K562 (cell line): Measurements from ENCODE around the gene EVL. TPM values are rescaled to one million over a fixed set of nuclear protein-coding genes. Genes with fewer than 3 reads are reported as not detected.
A peak's percentile ranks its signal among the peaks of the same experiment; 100 is the strongest.

Source experiments
- BHLHE40 ChIP-seq: IDR thresholded peaks from 2 replicates; pipeline ENCODE4 v1.6.1; 2011; ENCODE audit warnings: low read length, improper control_type of control experiment
- CREB3 ChIP-seq: fragments of 450-650 bp; conservative IDR thresholded peaks from 2 replicates; pipeline ENCODE4 v1.6.1; 2016; ENCODE audit warnings: missing genetic modification characterization, low read depth, mild to moderate bottlenecking, missing compliant biosample characterization, moderate library complexity
- CTCF ChIP-seq, 3 experiments: IDR thresholded peaks in 2 of 3; conservative IDR thresholded peaks in 1 of 3; 2 replicates each; pipeline ENCODE4 v1.5.1; 2011 to 2012; ENCODE audit warnings: low read length in 3 of 3, mild to moderate bottlenecking in 3 of 3, control low read depth in 2 of 3, improper control_type of control experiment in 1 of 3, inconsistent platforms in 1 of 3, low read depth in 1 of 3, mixed read lengths in 1 of 3, moderate library complexity in 1 of 3; ENCODE audit not compliant: insufficient read depth in 2 of 3
- EP400 ChIP-seq: fragments of 450-650 bp; IDR thresholded peaks from 2 replicates; pipeline ENCODE4 v1.6.1; 2017; ENCODE audit warnings: antibody characterized with exemption, mild to moderate bottlenecking, moderate library complexity
- ETV1 ChIP-seq: fragments of 450-650 bp; conservative IDR thresholded peaks from 2 replicates; pipeline ENCODE4 v1.6.1; 2016; ENCODE audit warnings: missing genetic modification characterization, control low read depth, low read depth, missing compliant biosample characterization
- FOXA3 ChIP-seq, 2 experiments: fragments of 450-650 bp in 1 of 2; sonication (generic) in 1 of 2; formaldehyde crosslinking; IDR thresholded peaks in 1 of 2; conservative IDR thresholded peaks in 1 of 2; 2 replicates each; pipeline versions ENCODE4 v1.4.0 to v1.8.0; 2020 to 2022; ENCODE audit warnings: mild to moderate bottlenecking in 2 of 2, missing genetic modification reagents in 1 of 2
- polyA plus RNA-seq, 8 experiments: library from polyadenylated mRNA; depleted of rRNA in 4 of 8; stranded (reverse) in 5 of 8; unstranded in 3 of 8; fragments of >200 nt; fragmentation: Nextera tagmentation in 2 of 8; fragmentation: Illumina TruSeq in 1 of 8; extraction: Ambion mirVana in 2 of 8; extraction: Trizol in 1 of 8; gene quantifications; 2 replicates each; pipeline versions ENCODE4 v1.2.1 to v1.2.3, GENCODE V29; 2011 to 2014; ENCODE audit warnings: inconsistent platforms in 1 of 8, missing spikeins in 1 of 8
- total RNA-seq, 7 experiments: library from RNA; depleted of rRNA in 6 of 7; stranded (reverse); fragments of >200 nt in 6 of 7; fragmentation: Illumina TruSeq in 2 of 7; extraction: Trizol in 2 of 7; gene quantifications; 2 replicates each; pipeline versions ENCODE4 v1.2.1 to v1.2.3, GENCODE V29; 2011 to 2021; ENCODE audit warnings: low replicate concordance in 1 of 7
- TF ChIP-seq, protein P1 (sequence below): fragments of 450-650 bp; IDR thresholded peaks from 2 replicates; pipeline ENCODE4 v1.6.1; 2016; ENCODE audit warnings: mild to moderate bottlenecking, moderate library complexity

EVL gene
- total and polyA plus RNA-seq, 9 of the 15 experiments (the other 6 are each of a cell fraction or from before 2014, with no cell fraction given): 2.9 to 43.4 (median 23.9) TPM

DNA sequence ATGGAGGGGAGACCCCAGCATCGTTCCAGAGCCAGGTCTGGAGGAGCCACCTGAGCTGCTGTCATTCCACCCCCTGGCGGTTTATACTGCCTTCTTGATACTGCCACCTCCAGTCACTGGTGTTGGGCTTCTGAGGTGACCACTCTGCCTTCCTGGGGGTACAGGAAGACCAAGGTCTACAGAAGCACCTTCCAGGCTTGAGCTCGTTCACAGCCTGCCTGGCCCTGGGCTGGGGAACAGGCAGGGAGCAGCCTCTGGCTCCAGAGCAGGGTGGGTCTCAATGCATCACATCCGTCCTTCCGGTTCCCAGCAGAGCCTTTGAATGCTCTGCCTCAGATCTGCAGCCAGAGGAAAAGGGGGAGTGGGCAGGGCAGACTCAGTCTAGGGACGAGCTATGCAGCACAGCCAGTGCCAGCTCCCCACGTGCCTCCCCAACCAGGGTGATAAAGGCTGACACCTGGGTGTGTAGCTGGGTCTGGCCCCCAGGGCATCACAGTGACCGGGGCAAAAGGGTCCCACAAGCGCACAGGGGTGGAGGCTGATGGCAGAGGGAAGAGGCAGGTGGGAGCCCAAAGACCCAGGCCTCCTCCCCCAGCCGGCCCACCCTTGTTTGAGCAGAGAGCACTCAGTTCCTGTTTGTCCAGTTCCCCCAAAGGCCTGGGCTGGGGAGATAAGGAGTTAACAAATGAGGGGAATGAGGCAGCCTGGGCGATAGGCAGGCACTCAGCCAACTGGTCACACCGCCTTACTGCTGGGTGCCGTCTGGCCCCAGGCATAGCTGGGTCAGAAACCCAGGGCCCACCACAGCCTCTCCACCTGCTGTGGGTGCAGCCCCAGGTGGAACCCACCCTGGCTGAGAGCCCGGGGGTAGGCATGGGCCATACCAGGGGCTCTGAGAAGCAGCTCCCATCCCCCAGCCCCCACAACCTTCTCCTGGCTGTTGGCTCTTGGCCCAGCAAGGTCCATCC is 77.1 kb downstream of the EVL start (continued):
- TF ChIP-seq, protein P1, sequence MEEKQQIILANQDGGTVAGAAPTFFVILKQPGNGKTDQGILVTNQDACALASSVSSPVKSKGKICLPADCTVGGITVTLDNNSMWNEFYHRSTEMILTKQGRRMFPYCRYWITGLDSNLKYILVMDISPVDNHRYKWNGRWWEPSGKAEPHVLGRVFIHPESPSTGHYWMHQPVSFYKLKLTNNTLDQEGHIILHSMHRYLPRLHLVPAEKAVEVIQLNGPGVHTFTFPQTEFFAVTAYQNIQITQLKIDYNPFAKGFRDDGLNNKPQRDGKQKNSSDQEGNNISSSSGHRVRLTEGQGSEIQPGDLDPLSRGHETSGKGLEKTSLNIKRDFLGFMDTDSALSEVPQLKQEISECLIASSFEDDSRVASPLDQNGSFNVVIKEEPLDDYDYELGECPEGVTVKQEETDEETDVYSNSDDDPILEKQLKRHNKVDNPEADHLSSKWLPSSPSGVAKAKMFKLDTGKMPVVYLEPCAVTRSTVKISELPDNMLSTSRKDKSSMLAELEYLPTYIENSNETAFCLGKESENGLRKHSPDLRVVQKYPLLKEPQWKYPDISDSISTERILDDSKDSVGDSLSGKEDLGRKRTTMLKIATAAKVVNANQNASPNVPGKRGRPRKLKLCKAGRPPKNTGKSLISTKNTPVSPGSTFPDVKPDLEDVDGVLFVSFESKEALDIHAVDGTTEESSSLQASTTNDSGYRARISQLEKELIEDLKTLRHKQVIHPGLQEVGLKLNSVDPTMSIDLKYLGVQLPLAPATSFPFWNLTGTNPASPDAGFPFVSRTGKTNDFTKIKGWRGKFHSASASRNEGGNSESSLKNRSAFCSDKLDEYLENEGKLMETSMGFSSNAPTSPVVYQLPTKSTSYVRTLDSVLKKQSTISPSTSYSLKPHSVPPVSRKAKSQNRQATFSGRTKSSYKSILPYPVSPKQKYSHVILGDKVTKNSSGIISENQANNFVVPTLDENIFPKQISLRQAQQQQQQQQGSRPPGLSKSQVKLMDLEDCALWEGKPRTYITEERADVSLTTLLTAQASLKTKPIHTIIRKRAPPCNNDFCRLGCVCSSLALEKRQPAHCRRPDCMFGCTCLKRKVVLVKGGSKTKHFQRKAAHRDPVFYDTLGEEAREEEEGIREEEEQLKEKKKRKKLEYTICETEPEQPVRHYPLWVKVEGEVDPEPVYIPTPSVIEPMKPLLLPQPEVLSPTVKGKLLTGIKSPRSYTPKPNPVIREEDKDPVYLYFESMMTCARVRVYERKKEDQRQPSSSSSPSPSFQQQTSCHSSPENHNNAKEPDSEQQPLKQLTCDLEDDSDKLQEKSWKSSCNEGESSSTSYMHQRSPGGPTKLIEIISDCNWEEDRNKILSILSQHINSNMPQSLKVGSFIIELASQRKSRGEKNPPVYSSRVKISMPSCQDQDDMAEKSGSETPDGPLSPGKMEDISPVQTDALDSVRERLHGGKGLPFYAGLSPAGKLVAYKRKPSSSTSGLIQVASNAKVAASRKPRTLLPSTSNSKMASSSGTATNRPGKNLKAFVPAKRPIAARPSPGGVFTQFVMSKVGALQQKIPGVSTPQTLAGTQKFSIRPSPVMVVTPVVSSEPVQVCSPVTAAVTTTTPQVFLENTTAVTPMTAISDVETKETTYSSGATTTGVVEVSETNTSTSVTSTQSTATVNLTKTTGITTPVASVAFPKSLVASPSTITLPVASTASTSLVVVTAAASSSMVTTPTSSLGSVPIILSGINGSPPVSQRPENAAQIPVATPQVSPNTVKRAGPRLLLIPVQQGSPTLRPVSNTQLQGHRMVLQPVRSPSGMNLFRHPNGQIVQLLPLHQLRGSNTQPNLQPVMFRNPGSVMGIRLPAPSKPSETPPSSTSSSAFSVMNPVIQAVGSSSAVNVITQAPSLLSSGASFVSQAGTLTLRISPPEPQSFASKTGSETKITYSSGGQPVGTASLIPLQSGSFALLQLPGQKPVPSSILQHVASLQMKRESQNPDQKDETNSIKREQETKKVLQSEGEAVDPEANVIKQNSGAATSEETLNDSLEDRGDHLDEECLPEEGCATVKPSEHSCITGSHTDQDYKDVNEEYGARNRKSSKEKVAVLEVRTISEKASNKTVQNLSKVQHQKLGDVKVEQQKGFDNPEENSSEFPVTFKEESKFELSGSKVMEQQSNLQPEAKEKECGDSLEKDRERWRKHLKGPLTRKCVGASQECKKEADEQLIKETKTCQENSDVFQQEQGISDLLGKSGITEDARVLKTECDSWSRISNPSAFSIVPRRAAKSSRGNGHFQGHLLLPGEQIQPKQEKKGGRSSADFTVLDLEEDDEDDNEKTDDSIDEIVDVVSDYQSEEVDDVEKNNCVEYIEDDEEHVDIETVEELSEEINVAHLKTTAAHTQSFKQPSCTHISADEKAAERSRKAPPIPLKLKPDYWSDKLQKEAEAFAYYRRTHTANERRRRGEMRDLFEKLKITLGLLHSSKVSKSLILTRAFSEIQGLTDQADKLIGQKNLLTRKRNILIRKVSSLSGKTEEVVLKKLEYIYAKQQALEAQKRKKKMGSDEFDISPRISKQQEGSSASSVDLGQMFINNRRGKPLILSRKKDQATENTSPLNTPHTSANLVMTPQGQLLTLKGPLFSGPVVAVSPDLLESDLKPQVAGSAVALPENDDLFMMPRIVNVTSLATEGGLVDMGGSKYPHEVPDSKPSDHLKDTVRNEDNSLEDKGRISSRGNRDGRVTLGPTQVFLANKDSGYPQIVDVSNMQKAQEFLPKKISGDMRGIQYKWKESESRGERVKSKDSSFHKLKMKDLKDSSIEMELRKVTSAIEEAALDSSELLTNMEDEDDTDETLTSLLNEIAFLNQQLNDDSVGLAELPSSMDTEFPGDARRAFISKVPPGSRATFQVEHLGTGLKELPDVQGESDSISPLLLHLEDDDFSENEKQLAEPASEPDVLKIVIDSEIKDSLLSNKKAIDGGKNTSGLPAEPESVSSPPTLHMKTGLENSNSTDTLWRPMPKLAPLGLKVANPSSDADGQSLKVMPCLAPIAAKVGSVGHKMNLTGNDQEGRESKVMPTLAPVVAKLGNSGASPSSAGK: peak; percentile 60
- 0 out of 4 replicates have a peak, but pooled peaks of 1 of the 2 experiments have one; percentile 39 for TF ChIP-seq FOXA3 (CRISPR knock-in tag; conservative IDR thresholded peaks at IDR 0.05 in 1 of 2, IDR thresholded peaks at IDR 0.05 in 1 of 2)
- peak; percentile 50; the same call in 1 of the 2 replicates for TF ChIP-seq CREB3 (tag)
- peak; percentile 66; the same call in 1 of the 2 replicates for TF ChIP-seq EP400
- TF ChIP-seq BHLHE40: peak; percentile 75
- peak in 2 of 3 experiments; percentile 12 to 16; a peak in 1 of 6 replicates for TF ChIP-seq CTCF (IDR thresholded peaks at IDR 0.05 in 2 of 3, conservative IDR thresholded peaks at IDR 0.05 in 1 of 3; ENCODE audit: insufficient read depth in 2 of 3, low read depth in 1 of 3, low read length in 3 of 3)
- TF ChIP-seq ETV1 (tag): peak; percentile 52
